IMR-90 (cell line): Measurements from ENCODE around the gene LAPTM5.

Experiments
- FOS ChIP-seq: fragments of 150-350 bp; IDR thresholded peaks from 2 replicates; pipeline ENCODE4 v1.6.1; 2016; ENCODE audit warnings: low read depth, low read length
- MAZ ChIP-seq: IDR thresholded peaks from 2 replicates; pipeline ENCODE4 v1.6.1; 2012; ENCODE audit warnings: low read depth, mild to moderate bottlenecking, low read length, improper control_type of control experiment, moderate library complexity, borderline replicate concordance
- TF ChIP-seq, protein P1 (sequence below): conservative IDR thresholded peaks from 2 replicates; pipeline ENCODE4 v1.5.1; 2012; ENCODE audit warnings: mild to moderate bottlenecking, low read depth, low read length, improper control_type of control experiment

DNA sequence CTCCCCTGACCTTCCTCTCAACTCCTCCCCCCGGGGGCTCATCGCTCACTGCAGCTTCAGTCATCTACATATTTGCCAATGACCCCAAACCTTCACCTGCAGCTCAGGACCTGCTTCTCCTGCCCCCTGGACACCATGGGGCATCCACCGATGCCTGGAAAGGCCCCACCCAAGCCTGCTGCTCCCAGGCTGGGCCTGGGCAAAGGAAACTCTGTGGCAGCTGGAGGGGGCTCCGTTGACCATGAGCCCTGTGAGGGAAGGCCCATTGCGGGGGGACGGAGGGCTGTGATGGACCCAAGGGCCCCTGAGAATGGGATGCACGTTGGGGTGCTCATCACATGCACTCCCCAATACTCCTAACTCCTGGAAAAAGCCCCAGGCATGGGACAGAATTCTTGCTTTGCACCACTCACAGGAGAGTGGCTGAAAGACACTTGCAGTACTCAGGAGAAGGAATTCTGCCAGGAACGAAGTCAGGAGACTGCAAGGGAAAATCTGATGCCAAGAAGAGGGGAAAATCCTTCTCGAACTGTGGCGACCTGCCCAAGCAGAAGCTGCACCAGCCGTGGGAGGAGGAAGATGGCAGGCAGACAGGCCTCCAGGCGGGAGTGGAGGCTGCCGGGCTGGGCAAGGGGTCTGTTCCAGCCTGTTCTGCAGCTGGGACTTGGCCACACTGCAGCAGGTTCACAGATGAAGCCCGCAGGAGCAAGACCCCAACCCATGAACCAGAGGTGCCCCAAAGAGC lies 52.6 kb downstream of the LAPTM5 start:
- TF ChIP-seq, protein P1, sequence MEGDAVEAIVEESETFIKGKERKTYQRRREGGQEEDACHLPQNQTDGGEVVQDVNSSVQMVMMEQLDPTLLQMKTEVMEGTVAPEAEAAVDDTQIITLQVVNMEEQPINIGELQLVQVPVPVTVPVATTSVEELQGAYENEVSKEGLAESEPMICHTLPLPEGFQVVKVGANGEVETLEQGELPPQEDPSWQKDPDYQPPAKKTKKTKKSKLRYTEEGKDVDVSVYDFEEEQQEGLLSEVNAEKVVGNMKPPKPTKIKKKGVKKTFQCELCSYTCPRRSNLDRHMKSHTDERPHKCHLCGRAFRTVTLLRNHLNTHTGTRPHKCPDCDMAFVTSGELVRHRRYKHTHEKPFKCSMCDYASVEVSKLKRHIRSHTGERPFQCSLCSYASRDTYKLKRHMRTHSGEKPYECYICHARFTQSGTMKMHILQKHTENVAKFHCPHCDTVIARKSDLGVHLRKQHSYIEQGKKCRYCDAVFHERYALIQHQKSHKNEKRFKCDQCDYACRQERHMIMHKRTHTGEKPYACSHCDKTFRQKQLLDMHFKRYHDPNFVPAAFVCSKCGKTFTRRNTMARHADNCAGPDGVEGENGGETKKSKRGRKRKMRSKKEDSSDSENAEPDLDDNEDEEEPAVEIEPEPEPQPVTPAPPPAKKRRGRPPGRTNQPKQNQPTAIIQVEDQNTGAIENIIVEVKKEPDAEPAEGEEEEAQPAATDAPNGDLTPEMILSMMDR: no peak
- TF ChIP-seq FOS: no peak
- TF ChIP-seq MAZ: no peak
